GM12865 (cell line): ENCODE results near the gene PPP6R3.
A peak's percentile ranks its signal among the peaks of the same experiment; 100 is the strongest.
"Not testable (repeated sequence)": the region's sequence is repeated elsewhere in the genome, so short reads cannot be mapped to it uniquely, and the experiment has no call there.

Experiments used
- DNase-seq: peaks from one replicate; pipeline ENCODE4 v3.0.0; 2010; ENCODE audit warnings: low read depth
- H3K4me3 ChIP-seq: 2 replicates; pipeline ENCODE4 v1.5.1; 2011; ENCODE audit warnings: mild to moderate bottlenecking, low read depth, low read length, control low read depth
- CTCF ChIP-seq: IDR thresholded peaks from 2 replicates; pipeline ENCODE4 v1.5.1; 2011; ENCODE audit warnings: low read length, control low read depth, low read depth, inconsistent platforms; ENCODE audit not compliant: insufficient read depth; ENCODE audit errors: missing control alignments

PPP6R3 gene

GRCh38 chr11:68632802-68633201, 172.2 kb downstream of the PPP6R3 start:
- no peak overlapping the region for H3K4me3 ChIP-seq
- DNase-seq, result peak; percentile 69
- peak; percentile 55 for TF ChIP-seq CTCF

- H3K4me3 ChIP-seq, DNase-seq: not testable (repeated sequence)
Measured at GRCh38 chr11:68634606-68635005, 174.1 kb downstream of the PPP6R3 start.

GRCh38 chr11:68635172-68635571, 174.6 kb downstream of the PPP6R3 start:
- not testable (repeated sequence) for H3K4me3 ChIP-seq, DNase-seq

GRCh38 chr11:68635883-68636282, 175.3 kb downstream of the PPP6R3 start:
- not testable (repeated sequence) for H3K4me3 ChIP-seq, DNase-seq

- not testable (repeated sequence) for H3K4me3 ChIP-seq, DNase-seq
Measured at GRCh38 chr11:68639322-68639721, 178.8 kb downstream of the PPP6R3 start.

GRCh38 chr11:68641880-68642279, 181.3 kb downstream of the PPP6R3 start:
- TF ChIP-seq CTCF, result no peak
- no peak for DNase-seq

GRCh38 chr11:68643585-68643984, 183.0 kb downstream of the PPP6R3 start:
- no peak for TF ChIP-seq CTCF
- no peak overlapping the region for H3K4me3 ChIP-seq
- no peak for DNase-seq

More at GRCh38 chr11:68641880-68642279, 181.3 kb downstream of the PPP6R3 start:
- H3K4me3 ChIP-seq, result no peak overlapping the region

GRCh38 chr11:68646832-68647231, 186.3 kb downstream of the PPP6R3 start:
- no peak for TF ChIP-seq CTCF
- DNase-seq, result no peak
- no peak overlapping the region for H3K4me3 ChIP-seq

GRCh38 chr11:68649851-68650555, 189.5 kb downstream of the PPP6R3 start:
- no peak for TF ChIP-seq CTCF
- DNase-seq, result no peak
- no peak overlapping the region for H3K4me3 ChIP-seq
